A549 (cell line): ENCODE results near the gene RRAS.

Experiments used
- CEBPB ChIP-seq, 2 experiments: fragments of >200 bp in 1 of 2; sonication (Bioruptor Twin) in 1 of 2; formaldehyde crosslinking in 1 of 2; IDR thresholded peaks; 2 replicates each; pipeline ENCODE4 v1.6.1; 2012 to 2016
- EP300 ChIP-seq, 2 experiments: fragments of >200 bp; sonication (Bioruptor Twin); formaldehyde crosslinking; IDR thresholded peaks; 2 replicates in 1 of 2; 3 replicates in 1 of 2; pipeline ENCODE4 v1.6.1; 2016 to 2017
- MAFK ChIP-seq: fragments of 450-650 bp; IDR thresholded peaks from 2 replicates; pipeline ENCODE4 v1.6.1; 2014; ENCODE audit not compliant: partially characterized antibody
- NR3C1 ChIP-seq: fragments of >200 bp; sonication (Bioruptor Twin); formaldehyde crosslinking; IDR thresholded peaks from 3 replicates; pipeline ENCODE4 v1.6.1; 2017
- TFCP2L1 ChIP-seq: fragments of 250-450 bp; sonication (Bioruptor Pico); IDR thresholded peaks from 2 replicates; pipeline ENCODE4 v1.5.0; 2021; ENCODE audit warnings: mild to moderate bottlenecking
- TF ChIP-seq, protein P1 (sequence below): fragments of >200 bp; sonication (Bioruptor Twin); formaldehyde crosslinking; IDR thresholded peaks from 3 replicates; pipeline ENCODE4 v1.5.1; 2016

DNA sequence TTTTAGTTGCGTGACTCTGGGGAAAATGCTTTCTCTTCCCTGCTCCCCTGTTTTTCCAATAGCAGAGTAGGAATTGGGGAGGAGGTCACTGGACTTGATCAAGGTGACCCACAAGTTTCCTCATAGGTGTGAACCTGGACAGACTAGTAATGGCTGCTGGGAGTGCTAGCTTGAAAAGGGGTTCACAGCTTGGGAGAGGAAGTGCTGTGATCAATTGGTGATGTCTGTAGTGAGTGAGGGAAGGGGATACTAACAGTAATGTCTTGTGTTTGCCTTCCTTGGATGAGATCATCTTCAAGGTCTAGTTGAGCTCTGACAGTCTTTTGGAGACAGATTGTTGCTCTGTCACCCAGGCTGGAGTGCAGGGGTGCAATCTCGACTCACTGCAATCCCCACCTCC, 27.5 kb upstream of the RRAS start:
- TF ChIP-seq EP300 (IDR thresholded peaks at IDR 0.05) (no peak), MAFK (no peak), CEBPB (IDR thresholded peaks at IDR 0.05) (no peak), NR3C1 (no peak), TFCP2L1 (CRISPR knock-in tag) (no peak)
- TF ChIP-seq, protein P1, sequence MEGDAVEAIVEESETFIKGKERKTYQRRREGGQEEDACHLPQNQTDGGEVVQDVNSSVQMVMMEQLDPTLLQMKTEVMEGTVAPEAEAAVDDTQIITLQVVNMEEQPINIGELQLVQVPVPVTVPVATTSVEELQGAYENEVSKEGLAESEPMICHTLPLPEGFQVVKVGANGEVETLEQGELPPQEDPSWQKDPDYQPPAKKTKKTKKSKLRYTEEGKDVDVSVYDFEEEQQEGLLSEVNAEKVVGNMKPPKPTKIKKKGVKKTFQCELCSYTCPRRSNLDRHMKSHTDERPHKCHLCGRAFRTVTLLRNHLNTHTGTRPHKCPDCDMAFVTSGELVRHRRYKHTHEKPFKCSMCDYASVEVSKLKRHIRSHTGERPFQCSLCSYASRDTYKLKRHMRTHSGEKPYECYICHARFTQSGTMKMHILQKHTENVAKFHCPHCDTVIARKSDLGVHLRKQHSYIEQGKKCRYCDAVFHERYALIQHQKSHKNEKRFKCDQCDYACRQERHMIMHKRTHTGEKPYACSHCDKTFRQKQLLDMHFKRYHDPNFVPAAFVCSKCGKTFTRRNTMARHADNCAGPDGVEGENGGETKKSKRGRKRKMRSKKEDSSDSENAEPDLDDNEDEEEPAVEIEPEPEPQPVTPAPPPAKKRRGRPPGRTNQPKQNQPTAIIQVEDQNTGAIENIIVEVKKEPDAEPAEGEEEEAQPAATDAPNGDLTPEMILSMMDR = no peak
